Smooth muscle cell (in vitro differentiated cells): ENCODE measurements around the gene RHCE. TPM values are rescaled to one million over a fixed set of nuclear protein-coding genes. Genes with fewer than 3 reads are reported as not detected.
"Not testable (repeated sequence)": the region's sequence is repeated elsewhere in the genome, so short reads cannot be mapped to it uniquely, and the experiment has no call there.

Source experiments
- DNase-seq: peaks from one replicate; lab custom pipeline; 2025; ENCODE audit not compliant: unreplicated experiment; lab: John Stamatoyannopoulos, UW
- H2AFZ ChIP-seq: fragments of 200-600 bp; sonication (generic); 2 replicates; pipeline ENCODE4 v1.6.0; 2016; ENCODE audit warnings: antibody characterized with exemption, low read depth, mild to moderate bottlenecking
- H3F3A ChIP-seq: fragments of 200-600 bp; sonication (generic); 2 replicates; pipeline ENCODE4 v1.6.0; 2017; ENCODE audit warnings: antibody characterized with exemption, low read depth
- H3K27ac ChIP-seq: fragments of 200-600 bp; sonication (generic); 2 replicates; pipeline ENCODE4 v1.5.1; 2016; ENCODE audit warnings: low read depth, mild to moderate bottlenecking
- H3K27me3 ChIP-seq: fragments of 200-600 bp; sonication (generic); 2 replicates; pipeline ENCODE4 v1.6.1; 2016; ENCODE audit warnings: low read depth, mild to moderate bottlenecking
- H3K36me3 ChIP-seq: fragments of 200-600 bp; sonication (generic); 2 replicates; pipeline ENCODE4 v1.5.1; 2016; ENCODE audit warnings: low read depth
- H3K4me1 ChIP-seq: fragments of 200-600 bp; sonication (generic); 2 replicates; pipeline ENCODE4 v1.5.1; 2016; ENCODE audit warnings: low read depth
- H3K4me2 ChIP-seq: fragments of 200-600 bp; sonication (generic); 2 replicates; pipeline ENCODE4 v1.6.0; 2016; ENCODE audit warnings: mild to moderate bottlenecking
- H3K4me3 ChIP-seq: fragments of 200-600 bp; sonication (generic); 2 replicates; pipeline ENCODE4 v1.5.1; 2016; ENCODE audit warnings: mild to moderate bottlenecking
- H3K79me2 ChIP-seq: fragments of 200-600 bp; sonication (generic); 2 replicates; pipeline ENCODE4 v1.6.0; 2016; ENCODE audit warnings: low read depth, mild to moderate bottlenecking
- H3K9ac ChIP-seq: fragments of 200-600 bp; sonication (generic); 2 replicates; pipeline ENCODE4 v1.6.0; 2016; ENCODE audit warnings: low read depth
- H3K9me3 ChIP-seq: fragments of 200-600 bp; sonication (generic); replicated peaks from 2 replicates; pipeline ENCODE4 v1.5.1; 2016; ENCODE audit warnings: low read depth
- H4K20me1 ChIP-seq: fragments of 200-600 bp; sonication (generic); 2 replicates; pipeline ENCODE4 v1.6.0; 2016; ENCODE audit warnings: low read depth
- WGBS: methylation state at CpG from one replicate; pipeline ENCODE4 v1.1.7; 2016; ENCODE audit warnings: low lambda C conversion rate; 5-methylcytosine and 5-hydroxymethylcytosine counted together
- polyA plus RNA-seq: library from polyadenylated mRNA; unstranded; fragments of >200 nt; fragmentation: Nextera tagmentation; extraction: Ambion mirVana; gene quantifications from 2 replicates; pipeline ENCODE4 v1.2.1, GENCODE V29; 2016
- total RNA-seq: library from RNA; depleted of rRNA; stranded (reverse); fragments of >200 nt; gene quantifications from 2 replicates; pipeline ENCODE4 v1.2.3, GENCODE V29; 2014

The RHCE gene
- total and polyA plus RNA-seq, 2 experiments from 2014 or later = 0.45 to 4.9 TPM

- H3K36me3 ChIP-seq, H3F3A ChIP-seq, H3K9me3 ChIP-seq, H3K4me2 ChIP-seq, H2AFZ ChIP-seq, H3K27ac ChIP-seq, H3K27me3 ChIP-seq, H3K4me3 ChIP-seq, DNase-seq, H4K20me1 ChIP-seq, H3K4me1 ChIP-seq, H3K9ac ChIP-seq, H3K79me2 ChIP-seq: not testable (repeated sequence)
- WGBS = 68% methylated on average over 3 of the region's 3 CpGs
These were observed 96.2 kb downstream of the RHCE start for GRCh38 chr1:25324407-25324806.

GRCh38 chr1:25322127-25322526, 98.5 kb downstream of the RHCE start:
- not testable (repeated sequence) for H3K4me1 ChIP-seq, H3K4me2 ChIP-seq, DNase-seq, H3K9me3 ChIP-seq, H3K4me3 ChIP-seq, H3K79me2 ChIP-seq, H3K27me3 ChIP-seq, H4K20me1 ChIP-seq, H3K36me3 ChIP-seq, H3F3A ChIP-seq, H3K9ac ChIP-seq, H3K27ac ChIP-seq, H2AFZ ChIP-seq
- 88% methylated on average over 8 of the region's 9 CpGs for WGBS

- not testable (repeated sequence) for H3F3A ChIP-seq, H3K79me2 ChIP-seq, H3K36me3 ChIP-seq, H3K4me1 ChIP-seq, H3K9ac ChIP-seq, H3K4me3 ChIP-seq, H3K9me3 ChIP-seq, H3K27me3 ChIP-seq, H2AFZ ChIP-seq, H4K20me1 ChIP-seq, DNase-seq
- H3K4me2 ChIP-seq = peak overlapping the region; percentile 57
- peak overlapping the region; percentile 47 for H3K27ac ChIP-seq
- WGBS = 30% methylated on average over 9 of the region's 9 CpGs
These were observed 100.2 kb downstream of the RHCE start for GRCh38 chr1:25320314-25320938.

GRCh38 chr1:25312806-25313470, 107.7 kb downstream of the RHCE start:
- not testable (repeated sequence) for H2AFZ ChIP-seq, H3K4me1 ChIP-seq, H3K4me3 ChIP-seq, H3K4me2 ChIP-seq, H3K9ac ChIP-seq, H3K36me3 ChIP-seq, DNase-seq, H3K27me3 ChIP-seq, H3K79me2 ChIP-seq, H3K27ac ChIP-seq, H3K9me3 ChIP-seq, H4K20me1 ChIP-seq, H3F3A ChIP-seq

Other genes starting within 250 kb of the RHCE start
- 57.2 and 61.1 TPM in 2 replicates for gene SYF2, start 188.3 kb downstream of the RHCE start, total RNA-seq
- 28.1 and 33.9 TPM in 2 replicates for gene SYF2, start 188.3 kb downstream of the RHCE start, polyA plus RNA-seq
- 83.7 and 93.6 TPM in 2 replicates for gene RSRP1, start 173.4 kb downstream of the RHCE start, total RNA-seq
- 32.3 and 48.8 TPM in 2 replicates for gene RSRP1, start 173.4 kb downstream of the RHCE start, polyA plus RNA-seq
- not detected in 2 replicates for gene RHD, start 148.3 kb downstream of the RHCE start, total RNA-seq
- gene RHD, start 148.3 kb downstream of the RHCE start, polyA plus RNA-seq = 0.12 TPM in 1 of 2 replicates, not detected in the other
- 102 and 133 TPM in 2 replicates for gene TMEM50A, start 82.5 kb downstream of the RHCE start, total RNA-seq
- gene TMEM50A, start 82.5 kb downstream of the RHCE start, polyA plus RNA-seq = 156 and 162 TPM in 2 replicates
- gene MACO1, start 10.1 kb upstream of the RHCE start, total RNA-seq = 29.8 and 33.6 TPM in 2 replicates
- 19.1 and 19.8 TPM in 2 replicates for gene MACO1, start 10.1 kb upstream of the RHCE start, polyA plus RNA-seq
- gene LDLRAP1, start 122.8 kb upstream of the RHCE start, total RNA-seq = 16.2 and 19.5 TPM in 2 replicates
- gene LDLRAP1, start 122.8 kb upstream of the RHCE start, polyA plus RNA-seq = 30.5 and 39.0 TPM in 2 replicates
- 5.0 and 10.5 TPM in 2 replicates for gene MAN1C1, start 196.0 kb upstream of the RHCE start, total RNA-seq
- gene MAN1C1, start 196.0 kb upstream of the RHCE start, polyA plus RNA-seq = 4.2 and 4.4 TPM in 2 replicates